AG04450 (cell line): ENCODE measurements around the gene LRP5. TPM values are rescaled to one million over a fixed set of nuclear protein-coding genes. Genes with fewer than 3 reads are reported as not detected.

Experiments used
- CTCF ChIA-PET: fragments of 300-600, 350-600 bp; formaldehyde crosslinking; extraction: SDS; loops from one replicate; lab custom pipeline; 2022; ENCODE audit warnings: antibody characterized with exemption, inconsistent platforms; lab: Charles Lee
- POLR2A ChIA-PET: fragments of 350-600 bp; formaldehyde crosslinking; extraction: SDS; loops from one replicate; lab custom pipeline; 2021; ENCODE audit warnings: antibody characterized with exemption, inconsistent platforms; lab: Yijun Ruan, JAX
- DNase-seq: peaks from one replicate; pipeline ENCODE4 v3.0.0-alpha.2; 2011; ENCODE audit warnings: low read depth, low spot score
- H3K27ac ChIP-seq: one replicate; pipeline ENCODE4 v1.5.1; 2012; ENCODE audit warnings: low read depth, low read length, control low read depth
- H3K27me3 ChIP-seq: one replicate; pipeline ENCODE4 v1.6.0; 2012; ENCODE audit warnings: low read length; ENCODE audit not compliant: control insufficient read depth, insufficient read depth
- H3K4me3 ChIP-seq: 2 replicates; pipeline ENCODE4 v1.5.1; 2011; ENCODE audit warnings: mild to moderate bottlenecking, low read depth, low read length, control low read depth
- H3K9me3 ChIP-seq: 2 replicates; pipeline ENCODE4 v1.5.1; 2012; ENCODE audit warnings: low read length; ENCODE audit not compliant: control insufficient read depth, insufficient read depth
- CTCF ChIP-seq: IDR thresholded peaks from 2 replicates; pipeline ENCODE4 v1.5.1; 2011; ENCODE audit warnings: low read depth, low read length, control low read depth, inconsistent platforms
- polyA plus RNA-seq: library from polyadenylated mRNA; depleted of rRNA; stranded (reverse); fragments of >200 nt; gene quantifications from 2 replicates; pipeline ENCODE4 v1.2.3, GENCODE V29; 2011

The LRP5 gene
- polyA plus RNA-seq, 1 experiment, result 4.9 TPM

DNA sequence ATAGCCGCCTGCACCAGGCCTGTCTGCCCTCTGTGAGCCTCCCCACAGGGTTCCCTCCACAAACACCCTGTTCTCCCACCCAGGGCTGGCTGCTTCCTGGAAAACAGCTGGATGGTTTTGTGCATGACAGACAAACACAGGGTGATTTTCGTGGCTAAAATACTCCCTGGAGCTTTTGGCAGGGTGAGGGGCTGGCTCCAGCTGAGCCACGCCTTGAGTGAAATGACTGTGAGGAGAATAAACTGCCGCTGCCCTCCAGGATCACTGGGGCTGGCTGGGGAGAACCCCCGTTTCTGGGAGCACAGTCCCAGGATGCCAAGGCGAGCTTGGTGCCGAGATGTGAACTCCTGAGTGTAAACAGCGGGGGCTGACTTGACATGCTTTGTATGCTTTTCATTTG lies 127.8 kb downstream of the LRP5 start:
- no peaks in the 10 kb centered on the region; the same call in 1 of the 2 replicates for H3K9me3 ChIP-seq
- TF ChIP-seq CTCF, result no peak
- DNase-seq, result no peak
- no peak overlapping the region for H3K4me3 ChIP-seq
- POLR2A ChIA-PET, result no interaction called here
- CTCF ChIA-PET, result interaction anchor here (1.1 kb wide), 1 partner anchor 183 kb away, joined by 4 read pairs; no protein-coding TSS in a partner anchor
- no peaks in the 10 kb centered on the region for H3K27me3 ChIP-seq
- no peak overlapping the region for H3K27ac ChIP-seq

GRCh38 chr11:68441466-68442230 lies 129.3 kb downstream of the LRP5 start:
- H3K9me3 ChIP-seq, result no peaks in the 10 kb centered on the region; the same call in 1 of the 2 replicates
- DNase-seq, result no peak
- ChIA-PET CTCF (interaction anchor here (0.9 kb wide), 1 partner anchor 108 kb away, joined by 3 read pairs; no protein-coding TSS in a partner anchor), POLR2A (interaction anchor here (0.6 kb wide), 1 partner anchor 889 kb away, joined by 3 read pairs; no protein-coding TSS in a partner anchor)
- no peaks in the 10 kb centered on the region for H3K27me3 ChIP-seq
- H3K4me3 ChIP-seq, result no peak overlapping the region
- H3K27ac ChIP-seq, result no peak overlapping the region
- TF ChIP-seq CTCF, result no peak

GRCh38 chr11:68442433-68442832 lies 130.0 kb downstream of the LRP5 start:
- ChIA-PET CTCF (no interaction called here), POLR2A (no interaction called here)
- H3K27me3 ChIP-seq, result no peaks in the 10 kb centered on the region
- no peaks in the 10 kb centered on the region; the same call in 1 of the 2 replicates for H3K9me3 ChIP-seq
- no peak overlapping the region for H3K27ac ChIP-seq
- H3K4me3 ChIP-seq, result no peak overlapping the region
- DNase-seq, result no peak
- no peak for TF ChIP-seq CTCF

DNA sequence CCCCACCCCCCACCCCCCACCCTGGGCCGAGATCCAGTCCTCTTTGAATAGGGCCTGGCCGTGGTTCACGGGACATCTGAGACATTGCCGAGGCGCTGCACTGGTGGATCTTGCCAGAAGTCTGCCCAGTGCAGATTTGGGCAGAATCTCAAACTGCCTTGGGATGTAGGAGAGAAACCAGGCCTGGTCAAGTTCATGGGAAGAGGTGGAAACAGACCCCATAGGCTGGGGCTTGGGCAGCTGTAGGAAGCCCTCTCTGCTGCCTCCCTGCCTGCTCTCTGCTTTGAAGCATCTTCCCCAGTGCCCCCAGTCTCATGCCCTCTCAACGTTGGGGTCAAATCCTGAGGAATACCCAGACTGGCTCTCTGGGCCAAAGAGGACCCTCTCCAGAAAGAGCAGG lies 132.2 kb downstream of the LRP5 start:
- POLR2A ChIA-PET, result no interaction called here

More for the DNA sequence above, 132.2 kb downstream of the LRP5 start:
- CTCF ChIA-PET, result no interaction called here
- Histone ChIP-seq H3K4me3 (no peak overlapping the region), H3K27me3 (no peaks in the 10 kb centered on the region), H3K27ac (no peak overlapping the region), H3K9me3 (no peaks in the 10 kb centered on the region; the same call in 1 of the 2 replicates)
- no peak for DNase-seq
- TF ChIP-seq CTCF, result no peak
